ENCODE results near the gene LRRC63. TPM values are rescaled to one million over a fixed set of nuclear protein-coding genes. Genes with fewer than 3 reads are reported as not detected.

LRRC63 gene
- total and polyA plus RNA-seq, 9 of the 15 experiments (the other 6 are each of a cell fraction or from before 2014, with no cell fraction given), result 0.07 to 0.41 (median 0.24) TPM; not detected in 1

- Histone ChIP-seq H3K79me2 (ENCODE audit: control insufficient read depth, insufficient read depth, low read length) (no peaks in the 10 kb centered on the region), H3K4me1 (replicated peaks in 1 of 2; ENCODE audit: control insufficient read depth in 2 of 2, insufficient read depth in 2 of 2, low read length in 2 of 2) (no peaks in the 10 kb centered on the region), H3K36me3 (ENCODE audit: control insufficient read depth, insufficient read depth, low read length) (no peaks in the 10 kb centered on the region), H3K27me3 (ENCODE audit: control insufficient read depth in 2 of 2, insufficient read depth in 2 of 2, low read length in 2 of 2) (no peaks in the 10 kb centered on the region), H3K9me3 (replicated peaks; ENCODE audit: control insufficient read depth, insufficient read depth, low read depth, low read length) (no peaks in the 10 kb centered on the region), H4K20me1 (replicated peaks; ENCODE audit: control insufficient read depth, insufficient read depth, low read length) (no peaks in the 10 kb centered on the region), H3K4me2 (ENCODE audit: insufficient read depth, low read length) (no peak overlapping the region), H2AFZ (ENCODE audit: low read depth, low read length) (no peak overlapping the region), H3K9me1 (ENCODE audit: control insufficient read depth, insufficient read depth, low read length) (no peaks in the 10 kb centered on the region), H3K4me3 (no peak overlapping the region), H3K27ac (ENCODE audit: extremely low read depth, low read depth, low read length) (no peak overlapping the region), H3K9ac (ENCODE audit: insufficient read depth in 1 of 2, low read depth in 2 of 2, low read length in 2 of 2) (no peak overlapping the region)
- FAIRE-seq (no peak), ATAC-seq (no peak), DNase-seq (ENCODE audit: extremely low read depth in 1 of 4, low spot score in 3 of 4) (no peak)
- WGBS (ENCODE audit: insufficient coverage, low coverage, missing lambda C conversion rate), result 56% methylated on average over 1 of the region's 1 CpG
- POLR2A ChIA-PET, result no interaction called here
- intact Hi-C loops (cut with micrococcal nuclease), result no loop called here
- CTCF ChIA-PET (ENCODE audit: low intra/inter-chr PET ratio), result no interaction called here
- in situ Hi-C loops (cut with MboI), result loop anchor here (25.0 kb wide), 1 partner anchor 376 kb away; no protein-coding TSS in a partner anchor
- no TSS peak for BruUV-seq (replicated peaks)
- no peak for TF ChIP-seq HIVEP1 (CRISPR knock-in tag; IDR thresholded peaks at IDR 0.05)
- TF ChIP-seq KAT7 (CRISPR knock-in tag; IDR thresholded peaks at IDR 0.05; ENCODE audit: borderline replicate concordance), result no peak
- no peak for TF ChIP-seq XRCC3 (IDR thresholded peaks at IDR 0.05)
- TF ChIP-seq ZBTB34 (CRISPR knock-in tag; IDR thresholded peaks at IDR 0.05), result no peak
- TF ChIP-seq TSHZ1 (CRISPR knock-in tag; IDR thresholded peaks at IDR 0.05), result no peak
- TF ChIP-seq YY1 (IDR thresholded peaks at IDR 0.05; ENCODE audit: borderline replicate concordance in 1 of 3, control insufficient read depth in 1 of 3, extremely low read depth in 1 of 3, insufficient read depth in 3 of 3, insufficient read length in 1 of 3, insufficient replicate concordance in 2 of 3, low read depth in 1 of 3, low read length in 2 of 3), result no peak
- TF ChIP-seq PHF20 (IDR thresholded peaks at IDR 0.05; ENCODE audit: partially characterized antibody), result no peak
- TF ChIP-seq CBX2 (IDR thresholded peaks at IDR 0.05; ENCODE audit: insufficient read depth, low read length, poor library complexity, severe bottlenecking), result no peak
- TF ChIP-seq GTF2E2 (tag; IDR thresholded peaks at IDR 0.05), result no peak
- TF ChIP-seq ZNF384 (IDR thresholded peaks at IDR 0.05; ENCODE audit: low read depth, low read length), result no peak
- TF ChIP-seq NFIX (CRISPR knock-in tag; IDR thresholded peaks at IDR 0.05; ENCODE audit: low read depth), result no peak
- TF ChIP-seq BHLHE40 (IDR thresholded peaks at IDR 0.05; ENCODE audit: low read length), result no peak
- TF ChIP-seq FOXM1 (IDR thresholded peaks at IDR 0.05; ENCODE audit: low read depth), result no peak
- no peak for TF ChIP-seq FOXM1 (CRISPR knock-in tag; IDR thresholded peaks at IDR 0.05; ENCODE audit: low read depth)
- TF ChIP-seq HMGXB4 (CRISPR knock-in tag; IDR thresholded peaks at IDR 0.05), result no peak
- TF ChIP-seq GATAD2B (IDR thresholded peaks at IDR 0.05; ENCODE audit: borderline replicate concordance), result no peak
- TF ChIP-seq EZH2 (IDR thresholded peaks at IDR 0.05; ENCODE audit: borderline replicate concordance, low read depth, low read length), result no peak
Observed at GRCh38 chr13:46313024-46313423, 101.3 kb downstream of the LRRC63 start.

All from K562 (cell line).